Measurements from ENCODE around the gene HIP1.
"Not testable (repeated sequence)": the region's sequence is repeated elsewhere in the genome, so short reads cannot be mapped to it uniquely, and the experiment has no call there.

HIP1 gene

GRCh38 chr7:75738975-75739795 is 444 bp upstream of the HIP1 start:
- peak; percentile 93 for DNase-seq

- DNase-seq = no peak
Observed at GRCh38 chr7:75737856-75738603, 711 bp downstream of the HIP1 start.

DNA sequence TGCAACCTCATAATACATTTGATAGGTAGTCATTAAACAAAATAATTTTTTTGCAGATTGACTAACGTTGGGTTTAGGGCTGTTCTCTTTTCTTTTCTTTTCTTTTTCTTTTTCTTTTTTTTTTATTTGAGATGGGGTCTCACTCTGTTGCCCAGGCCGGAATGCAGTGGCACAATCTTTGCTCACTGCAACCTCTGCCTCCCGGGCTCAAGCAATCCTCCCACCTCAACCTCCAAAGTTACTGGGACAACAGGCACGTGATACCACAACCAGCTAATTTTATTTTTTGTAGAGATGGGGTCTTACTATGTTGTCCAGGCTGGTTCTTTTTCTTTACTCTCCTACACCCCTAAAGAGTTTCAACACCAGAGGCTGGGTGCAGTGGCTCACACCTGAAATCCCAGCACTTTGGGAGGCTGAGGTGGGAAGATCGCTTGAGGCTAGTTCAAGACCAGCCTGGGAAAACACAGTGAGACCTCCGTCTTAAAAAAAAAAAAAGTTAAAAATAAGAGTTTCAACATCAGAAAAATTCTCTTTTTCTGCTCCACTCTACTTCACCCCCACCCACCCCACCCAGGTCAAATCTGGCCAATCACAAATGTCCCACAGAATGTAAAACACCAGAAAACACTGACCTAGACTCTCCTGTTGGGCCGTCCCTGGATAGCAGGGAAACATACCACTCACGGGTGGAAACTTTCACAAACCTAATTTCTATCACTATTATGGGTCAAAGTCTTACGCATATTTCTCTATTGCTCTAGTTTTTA is 3.0 kb downstream of the HIP1 start:
- no peak for DNase-seq

DNA sequence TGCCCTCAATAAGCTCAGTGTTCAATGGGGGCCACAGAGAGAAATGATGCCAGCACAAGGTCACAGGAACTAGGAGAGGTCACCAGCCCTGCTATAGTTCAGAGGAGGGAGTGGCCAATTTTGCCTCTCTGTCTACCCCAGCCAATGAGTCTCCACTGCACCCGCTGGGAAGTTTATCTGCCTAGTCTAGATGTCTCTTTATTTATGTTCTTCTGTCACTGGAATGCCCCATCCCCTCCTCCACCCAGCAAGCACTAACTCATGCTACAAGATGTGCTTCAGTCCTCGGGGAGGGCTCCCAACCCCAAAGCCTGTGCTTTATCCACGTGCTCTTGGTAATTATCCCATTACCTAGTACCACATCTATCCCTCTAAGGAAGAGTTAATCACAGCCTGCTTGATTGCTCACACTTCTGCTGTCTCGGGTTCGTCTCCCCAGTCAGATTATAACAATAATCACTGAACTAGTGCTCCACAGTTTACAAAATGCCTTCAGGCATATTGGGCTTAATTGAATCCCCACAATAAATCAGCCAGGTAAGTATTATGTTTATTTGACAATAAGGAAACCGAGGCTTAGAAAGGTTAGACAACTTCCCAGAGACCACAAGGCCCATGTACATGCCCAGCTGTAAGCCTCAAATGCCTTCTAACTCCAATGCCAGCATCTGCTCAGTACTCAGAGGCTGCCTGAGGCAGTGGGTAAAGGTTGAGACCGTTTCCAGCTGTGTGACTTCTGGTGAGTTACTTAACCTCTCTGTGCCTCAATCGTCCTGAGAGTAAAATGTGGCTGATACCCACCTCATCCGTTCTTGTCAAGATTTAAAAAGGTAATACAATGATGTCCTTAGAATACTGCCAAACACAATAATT is 3.9 kb downstream of the HIP1 start:
- DNase-seq = no peak

DNA sequence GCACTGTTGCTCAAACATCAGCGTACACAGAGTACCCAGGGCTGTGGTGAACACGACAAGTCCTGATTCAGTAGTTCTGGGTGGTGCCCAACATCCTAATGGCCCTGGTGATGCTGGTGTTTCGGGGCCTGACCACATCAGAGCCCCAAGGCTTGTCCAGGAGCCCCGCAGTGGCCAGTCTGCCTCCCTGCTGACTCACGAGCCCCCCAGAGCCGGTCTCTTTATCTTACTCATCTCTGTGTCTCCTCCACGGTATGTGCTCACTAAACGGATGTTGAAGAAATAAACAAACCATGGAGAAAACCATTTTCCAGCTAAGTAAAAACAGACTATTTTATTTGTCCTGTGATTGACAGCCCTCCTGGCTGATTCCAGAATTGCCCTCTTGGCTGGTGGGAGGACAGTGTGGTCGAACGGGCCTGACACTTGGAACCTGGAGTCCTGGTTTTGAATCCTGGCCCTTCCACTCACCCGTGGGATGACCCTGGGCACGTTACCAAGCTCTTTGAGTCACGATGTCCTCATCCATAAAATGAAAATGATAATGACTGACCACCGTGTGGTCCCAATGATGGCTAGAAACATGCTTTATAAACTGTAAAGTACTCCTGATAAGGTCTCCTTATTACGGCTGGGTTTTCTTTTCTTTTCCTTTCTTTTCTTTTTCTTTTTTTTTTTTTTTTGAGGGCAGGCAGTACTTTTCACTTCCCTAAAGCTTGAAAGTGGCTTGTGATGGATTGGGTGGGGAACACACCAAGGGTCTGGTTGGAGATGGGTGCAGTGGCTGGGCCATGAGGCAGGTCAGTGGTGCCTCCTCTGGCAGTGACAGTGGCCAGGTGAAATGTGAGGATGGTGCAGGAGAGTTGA is 5.7 kb downstream of the HIP1 start:
- no peak for DNase-seq

GRCh38 chr7:75732016-75732521 is 6.7 kb downstream of the HIP1 start:
- DNase-seq = no peak

GRCh38 chr7:75729851-75730274 is 8.9 kb downstream of the HIP1 start:
- no peak for DNase-seq

DNA sequence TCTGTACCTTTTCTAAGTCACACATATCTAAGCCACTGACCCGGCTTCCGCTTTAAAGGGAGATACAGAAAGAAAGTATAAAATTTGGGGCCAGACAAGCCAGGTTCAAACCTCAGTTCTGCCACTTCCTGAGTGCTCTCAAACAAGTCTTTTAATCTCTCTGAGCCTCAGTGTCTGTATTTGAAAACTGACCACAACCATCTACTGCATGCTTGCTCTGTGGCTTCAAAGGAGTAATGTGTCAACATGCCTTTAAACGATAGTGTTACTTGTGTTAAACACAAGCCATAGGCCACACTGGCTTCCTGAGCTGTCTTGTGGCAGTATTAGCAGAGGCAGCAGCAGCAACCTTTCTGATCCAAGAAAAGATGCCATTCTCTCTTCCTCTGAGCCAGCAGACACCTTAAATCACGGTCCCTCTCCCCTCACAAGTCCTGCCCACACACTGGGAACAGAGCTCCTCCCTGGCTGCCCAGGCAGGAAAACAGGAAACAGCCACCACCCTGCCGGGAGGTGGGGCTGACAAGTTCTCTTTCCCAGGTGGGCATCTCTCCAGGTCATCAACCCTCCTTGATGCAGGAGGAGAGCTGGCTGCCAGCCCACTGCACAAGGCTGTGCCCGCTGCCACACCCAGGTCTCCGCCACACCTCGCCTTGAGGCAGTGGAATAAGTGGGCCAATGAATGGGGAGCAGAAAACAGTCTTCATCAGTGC is 10.7 kb downstream of the HIP1 start:
- no peak for DNase-seq

DNA sequence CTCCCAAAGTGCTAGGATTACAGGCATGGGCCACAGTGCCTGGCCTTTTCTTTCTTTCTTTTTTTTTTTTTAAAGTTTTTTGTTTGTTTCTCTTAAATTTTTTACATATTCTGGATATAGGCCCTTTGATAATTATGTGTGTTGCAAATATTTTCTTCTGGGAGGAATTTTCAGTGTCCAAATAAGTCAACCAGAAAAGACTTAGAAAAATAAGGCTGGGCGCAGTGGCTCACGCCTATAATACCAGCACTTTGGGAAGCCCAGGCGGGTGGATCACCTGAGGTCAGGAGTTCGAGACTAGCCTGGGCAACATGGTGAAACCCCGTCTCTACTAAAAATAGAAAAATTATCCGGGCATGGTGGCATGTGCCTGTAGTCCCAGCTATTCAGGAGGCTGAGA is 11.4 kb downstream of the HIP1 start:
- not testable (repeated sequence) for DNase-seq

DNA sequence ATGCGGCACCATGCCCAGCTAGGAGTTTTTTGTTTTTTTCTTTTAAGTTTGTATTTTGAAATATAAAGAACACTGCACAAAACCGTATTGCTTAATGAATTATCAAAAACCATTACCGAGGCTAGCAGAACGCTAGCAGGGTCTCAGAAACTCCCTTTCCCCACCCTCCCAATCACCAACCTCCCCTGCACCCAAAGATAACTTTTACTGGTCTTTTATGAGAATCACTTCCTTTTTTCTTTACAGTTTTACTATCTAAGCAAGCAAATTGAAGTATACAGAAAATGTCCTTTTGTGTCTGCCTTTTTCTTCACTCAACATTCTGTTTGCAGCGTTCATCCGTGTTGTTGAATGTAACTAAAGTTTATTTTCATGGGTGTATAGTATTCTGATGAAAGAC is 13.4 kb downstream of the HIP1 start:
- no peak for DNase-seq

DNA sequence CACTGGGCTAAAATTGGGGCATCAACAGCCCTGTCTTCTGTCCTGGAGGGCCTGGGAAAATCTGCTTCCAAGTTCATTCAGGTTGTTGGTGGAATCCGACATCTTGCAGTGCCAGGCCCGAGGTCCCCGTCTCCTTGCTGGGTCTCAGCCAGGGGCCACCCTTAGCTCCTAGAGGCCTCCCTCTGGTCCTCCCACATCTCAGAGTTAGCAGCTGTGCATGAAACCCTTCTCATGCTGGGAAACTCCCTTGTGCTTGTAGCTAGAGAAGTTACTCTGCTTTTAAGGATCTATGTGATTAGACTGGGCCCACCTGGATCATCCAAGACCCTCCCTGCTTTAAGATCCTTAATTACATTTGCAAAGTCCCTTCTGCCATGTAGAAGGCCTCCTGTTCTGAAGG is 15.3 kb downstream of the HIP1 start:
- DNase-seq = no peak

GRCh38 chr7:75722373-75722772 is 16.4 kb downstream of the HIP1 start:
- no peak for DNase-seq

GRCh38 chr7:75721922-75722321 is 16.8 kb downstream of the HIP1 start:
- not testable (repeated sequence) for DNase-seq

DNA sequence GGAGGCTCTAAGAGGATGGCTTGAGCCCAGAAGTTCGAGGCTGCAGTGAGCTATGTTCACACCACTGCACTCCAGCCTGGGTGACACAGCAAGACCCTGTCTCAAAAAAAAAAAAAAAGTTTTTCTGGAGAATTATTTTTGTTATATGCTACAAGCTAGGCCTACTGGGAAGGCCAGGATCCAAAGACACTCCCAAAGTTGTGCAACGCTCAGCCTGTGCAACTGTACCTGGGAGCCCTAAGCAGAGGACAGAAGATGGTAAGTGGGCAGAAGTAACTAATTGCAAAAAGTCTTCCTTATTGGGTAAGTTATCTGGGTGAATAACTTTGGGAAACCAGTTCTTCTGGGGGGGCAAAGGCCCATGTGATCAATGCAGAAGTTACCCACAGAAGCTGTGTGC is 17.3 kb downstream of the HIP1 start:
- DNase-seq = no peak

DNA sequence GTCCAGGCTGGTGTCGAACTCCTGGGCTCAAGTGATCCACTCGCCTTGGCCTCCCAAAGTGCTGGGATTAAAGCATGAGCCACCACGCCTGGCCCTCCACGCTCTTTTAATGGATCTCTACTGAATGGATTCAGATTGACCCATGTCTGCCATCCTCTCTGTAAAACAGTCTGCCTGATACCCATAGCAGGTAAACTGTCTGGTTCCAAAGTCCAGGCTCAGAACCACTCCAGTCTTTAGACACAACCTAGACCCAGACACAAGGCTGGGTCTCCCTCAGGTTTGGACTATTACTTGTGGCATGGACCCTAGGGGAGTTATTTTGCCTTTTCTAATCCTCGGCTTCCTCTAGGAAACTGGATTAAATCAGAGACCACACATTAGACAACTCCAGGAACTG is 19.1 kb downstream of the HIP1 start:
- no peak for DNase-seq

- DNase-seq = peak; percentile 34
Observed at GRCh38 chr7:75718390-75719031, 20.2 kb downstream of the HIP1 start.

GRCh38 chr7:75717746-75718145 is 21.0 kb downstream of the HIP1 start:
- not testable (repeated sequence) for DNase-seq

- no peak for DNase-seq
Observed at GRCh38 chr7:75716992-75717626, 21.6 kb downstream of the HIP1 start.

- no peak for DNase-seq
Observed at GRCh38 chr7:75715864-75716263, 22.9 kb downstream of the HIP1 start.
